PFSK-1 (cell line): ENCODE measurements around the gene SHC4.

Experiments
- FOXP2 ChIP-seq: optimal IDR thresholded peaks from 2 replicates; pipeline ENCODE3; 2011; ENCODE audit warnings: borderline replicate concordance, control low read depth, inconsistent platforms; ENCODE audit not compliant: insufficient read depth; ENCODE audit errors: extremely low read length, extremely low read depth
- POLR2AphosphoS5 ChIP-seq: IDR thresholded peaks from 2 replicates; pipeline ENCODE4 v1.6.1; 2012; ENCODE audit warnings: low read depth, mild to moderate bottlenecking, control low read depth, low read length, moderate library complexity
- REST ChIP-seq, 2 experiments: IDR thresholded peaks; 2 replicates each; pipeline versions ENCODE4 v1.6.1 to v1.8.0; 2011 to 2012; ENCODE audit warnings: low read depth in 2 of 2, low read length in 2 of 2, control low read depth in 1 of 2, inconsistent platforms in 1 of 2, mild to moderate bottlenecking in 1 of 2, moderate library complexity in 1 of 2; ENCODE audit not compliant: insufficient read depth in 1 of 2
- SIN3A ChIP-seq: IDR thresholded peaks from 2 replicates; pipeline ENCODE4 v1.6.1; 2012; ENCODE audit warnings: mild to moderate bottlenecking, low read length, moderate library complexity, borderline replicate concordance; ENCODE audit not compliant: insufficient read depth
- TAF1 ChIP-seq: IDR thresholded peaks from 2 replicates; pipeline ENCODE4 v1.6.1; 2012; ENCODE audit warnings: low read length, control low read depth, borderline replicate concordance; ENCODE audit not compliant: insufficient read depth

GRCh38 chr15:48955370-48955769, 8.3 kb downstream of the SHC4 start:
- TF ChIP-seq SIN3A (no peak), REST (IDR thresholded peaks at IDR 0.05; ENCODE audit: insufficient read depth in 1 of 2, low read depth in 2 of 2, low read length in 2 of 2) (no peak), TAF1 (no peak), POLR2AphosphoS5 (no peak), FOXP2 (no peak)
